CD4-positive, alpha-beta T cell treated with Interleukin-1 beta for 1 hour (primary cell): ENCODE results near the gene SSTR5.
"Not testable (repeated sequence)": the region's sequence is repeated elsewhere in the genome, so short reads cannot be mapped to it uniquely, and the experiment has no call there.

Experiments used
- DNase-seq, 2 donors: peaks; one replicate each; pipeline ENCODE4 v3.0.0-alpha.2; 2020 to 2022

SSTR5 gene

GRCh38 chr16:1076801-1077576, 4.4 kb downstream of the SSTR5 start:
- no peak for DNase-seq

- no peak for DNase-seq
Measured at GRCh38 chr16:1077877-1078578, 5.5 kb downstream of the SSTR5 start.

GRCh38 chr16:1078579-1079021, 6.1 kb downstream of the SSTR5 start:
- no peak for DNase-seq

- DNase-seq = no peak
Measured at GRCh38 chr16:1079341-1079740, 6.8 kb downstream of the SSTR5 start.

GRCh38 chr16:1079786-1080525, 7.4 kb downstream of the SSTR5 start:
- no peak for DNase-seq

- DNase-seq = no peak
Measured at GRCh38 chr16:1080801-1081733, 8.5 kb downstream of the SSTR5 start.

GRCh38 chr16:1081734-1082265, 9.3 kb downstream of the SSTR5 start:
- DNase-seq = no peak

GRCh38 chr16:1082266-1082951, 9.9 kb downstream of the SSTR5 start:
- no peak for DNase-seq

- DNase-seq = no peak
Measured at GRCh38 chr16:1082952-1083675, 10.6 kb downstream of the SSTR5 start.

- no peak for DNase-seq
Measured at GRCh38 chr16:1084971-1085370, 12.4 kb downstream of the SSTR5 start.

- DNase-seq = not testable (repeated sequence)
Measured at GRCh38 chr16:1086443-1086842, 13.9 kb downstream of the SSTR5 start.

- no peak for DNase-seq
Measured at GRCh38 chr16:1088295-1089170, 16.0 kb downstream of the SSTR5 start.

GRCh38 chr16:1089439-1089821, 16.9 kb downstream of the SSTR5 start:
- DNase-seq = no peak

- DNase-seq = no peak
Measured at GRCh38 chr16:1089822-1090619, 17.5 kb downstream of the SSTR5 start.

GRCh38 chr16:1090620-1091587, 18.4 kb downstream of the SSTR5 start:
- DNase-seq = no peak

- no peak for DNase-seq
Measured at GRCh38 chr16:1091992-1092552, 19.5 kb downstream of the SSTR5 start.

GRCh38 chr16:1092685-1093283, 20.2 kb downstream of the SSTR5 start:
- DNase-seq = not testable (repeated sequence)
